HG02642 (cell line): Measurements from ENCODE around the gene TBX4.

Experiments
- ATAC-seq: cut with Tn5 transposase; IDR thresholded peaks from one replicate; pipeline ENCODE4 v1.9.1; 2021; ENCODE audit warnings: mild to moderate bottlenecking; ENCODE audit not compliant: unreplicated experiment, poor library complexity

Gene TBX4

DNA sequence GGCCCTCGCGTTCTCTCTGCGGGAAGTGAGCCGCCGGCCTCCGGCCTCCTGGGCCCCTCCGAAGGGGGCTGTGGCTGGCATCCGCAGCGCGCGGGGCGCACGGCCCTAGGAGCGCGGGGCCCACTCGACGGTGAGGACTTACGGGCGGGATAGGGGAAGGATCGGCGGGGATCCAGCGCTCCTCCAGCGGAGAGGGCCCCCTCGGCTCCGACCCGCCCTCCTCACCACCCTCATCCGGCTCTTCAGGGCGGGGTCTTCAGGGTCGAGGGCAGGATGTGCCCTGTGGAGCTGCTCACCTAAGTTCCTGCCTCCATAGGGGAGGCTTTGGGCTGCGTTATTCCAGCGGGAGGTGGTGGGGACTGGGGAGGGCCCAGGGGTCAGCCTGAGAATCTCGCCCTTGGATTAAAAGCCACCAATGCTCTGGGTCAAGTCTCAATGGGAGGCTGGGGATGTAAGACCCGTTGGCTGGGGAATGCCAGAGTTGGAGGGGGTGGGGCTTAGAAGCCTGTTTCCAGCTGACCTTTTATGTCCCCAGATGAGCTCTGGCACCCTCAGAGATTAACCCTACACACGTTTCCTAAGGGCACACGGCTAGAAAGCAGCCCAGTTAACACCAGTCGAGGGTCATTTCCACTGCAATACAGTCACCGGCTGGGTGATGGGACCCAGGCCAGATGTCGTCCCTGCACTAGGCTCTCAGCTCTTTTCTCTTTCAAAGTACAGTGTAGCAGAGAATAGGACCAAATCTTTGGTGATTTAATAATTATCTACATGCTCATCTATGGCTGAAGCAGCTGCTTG lies 39.2 kb upstream of the TBX4 start:
- no peak for ATAC-seq

- no peak for ATAC-seq
Observed at GRCh38 chr17:61413661-61414126, 38.5 kb upstream of the TBX4 start.

- ATAC-seq = no peak
Observed at GRCh38 chr17:61414141-61414935, 37.9 kb upstream of the TBX4 start.

DNA sequence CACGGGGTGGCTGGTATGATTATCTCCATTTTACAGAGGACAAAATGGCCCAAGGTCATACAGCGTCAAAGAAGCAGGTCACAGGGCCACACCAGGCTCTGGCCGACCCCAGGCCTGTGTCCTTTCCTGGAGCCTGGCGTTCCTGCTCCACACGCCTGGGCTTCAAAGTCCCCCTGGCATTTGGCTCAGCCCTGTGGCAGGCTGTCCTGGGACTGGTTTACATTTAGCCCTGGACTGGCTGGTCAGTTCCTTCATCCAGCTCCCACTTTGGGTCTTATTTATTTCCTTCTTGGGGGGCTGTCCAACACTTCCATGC lies 37.3 kb upstream of the TBX4 start:
- ATAC-seq = no peak

DNA sequence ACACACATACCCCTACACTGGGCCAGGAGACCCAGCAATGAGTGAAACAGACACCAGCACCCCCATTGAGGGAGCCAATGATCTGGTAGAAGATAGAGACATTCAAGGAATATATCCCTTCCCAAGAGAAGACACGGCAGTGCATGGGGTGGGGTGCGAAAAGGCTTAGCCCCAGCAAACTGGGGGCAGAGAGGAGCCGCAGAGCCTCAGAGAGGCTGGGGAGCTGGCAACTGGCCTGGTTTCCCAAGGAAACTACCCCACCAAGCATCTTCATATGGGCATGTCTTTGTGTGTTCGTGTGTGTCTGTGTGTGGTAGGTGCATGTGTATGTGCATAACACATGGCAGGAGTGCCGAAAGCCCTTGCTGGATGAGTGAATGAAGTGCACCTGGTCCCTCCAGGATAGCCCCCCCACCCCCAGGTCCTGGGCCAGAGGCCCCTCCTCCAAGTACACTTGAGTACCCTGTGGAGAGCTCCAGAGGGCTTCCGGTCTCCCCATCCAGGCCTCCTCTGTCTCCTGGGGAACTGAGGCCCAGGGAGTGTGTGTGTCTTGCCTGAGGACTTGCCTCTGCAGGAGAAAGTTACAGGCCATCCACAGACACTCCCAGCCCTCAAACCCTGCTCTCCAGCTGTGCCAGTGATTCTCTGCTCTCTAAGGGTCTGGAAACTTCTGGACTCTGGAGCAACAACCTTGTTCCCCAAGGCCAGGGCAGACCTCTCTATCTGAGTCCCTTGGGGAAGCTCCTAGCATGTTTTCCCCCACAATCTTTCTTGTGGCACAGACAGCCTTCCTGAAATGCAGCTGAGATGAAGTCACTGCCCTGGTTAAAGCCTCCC lies 36.6 kb upstream of the TBX4 start:
- no peak for ATAC-seq

- no peak for ATAC-seq
Observed at GRCh38 chr17:61416211-61416539, 36.0 kb upstream of the TBX4 start.

- ATAC-seq = no peak
Observed at GRCh38 chr17:61416540-61417363, 35.5 kb upstream of the TBX4 start.

DNA sequence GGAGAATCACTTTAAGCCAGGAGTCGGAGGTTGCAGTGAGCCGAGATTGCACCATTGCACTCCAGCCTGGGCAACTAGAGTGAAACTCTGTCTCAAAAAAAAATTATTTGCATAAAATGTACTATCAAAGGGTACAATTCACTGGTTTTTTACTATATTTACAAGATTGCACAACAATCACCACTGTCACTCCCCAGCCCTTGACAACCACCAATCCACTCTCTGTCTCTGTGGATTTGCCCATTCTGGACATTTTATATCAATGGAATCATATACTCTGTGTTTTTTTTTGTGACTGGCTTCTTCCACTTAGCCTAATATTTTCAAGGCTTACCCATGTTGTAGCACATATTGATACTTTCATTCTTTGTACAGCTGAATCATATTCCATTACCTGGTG lies 33.8 kb upstream of the TBX4 start:
- no peak for ATAC-seq

- no peak for ATAC-seq
Observed at GRCh38 chr17:61419496-61420046, 32.7 kb upstream of the TBX4 start.

DNA sequence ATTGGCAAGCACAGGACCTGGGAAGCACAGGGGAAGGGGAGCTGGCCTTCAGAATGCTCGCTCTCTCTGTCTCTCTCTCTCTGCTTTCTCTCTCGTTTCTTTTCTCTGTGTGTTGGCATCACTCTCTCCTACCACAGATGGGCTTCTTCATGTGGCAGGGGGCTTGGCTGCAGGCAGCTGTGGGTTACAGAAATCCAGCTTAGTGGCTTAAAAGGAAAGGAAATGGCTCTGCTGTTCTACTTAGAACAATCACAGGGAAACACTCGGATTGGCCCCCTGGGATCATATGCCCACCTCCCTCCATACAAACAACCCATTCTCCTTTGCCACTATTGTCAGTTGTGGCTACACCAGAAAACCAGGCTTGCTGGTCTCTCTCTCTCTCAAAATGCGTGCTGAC lies 32.2 kb upstream of the TBX4 start:
- no peak for ATAC-seq

DNA sequence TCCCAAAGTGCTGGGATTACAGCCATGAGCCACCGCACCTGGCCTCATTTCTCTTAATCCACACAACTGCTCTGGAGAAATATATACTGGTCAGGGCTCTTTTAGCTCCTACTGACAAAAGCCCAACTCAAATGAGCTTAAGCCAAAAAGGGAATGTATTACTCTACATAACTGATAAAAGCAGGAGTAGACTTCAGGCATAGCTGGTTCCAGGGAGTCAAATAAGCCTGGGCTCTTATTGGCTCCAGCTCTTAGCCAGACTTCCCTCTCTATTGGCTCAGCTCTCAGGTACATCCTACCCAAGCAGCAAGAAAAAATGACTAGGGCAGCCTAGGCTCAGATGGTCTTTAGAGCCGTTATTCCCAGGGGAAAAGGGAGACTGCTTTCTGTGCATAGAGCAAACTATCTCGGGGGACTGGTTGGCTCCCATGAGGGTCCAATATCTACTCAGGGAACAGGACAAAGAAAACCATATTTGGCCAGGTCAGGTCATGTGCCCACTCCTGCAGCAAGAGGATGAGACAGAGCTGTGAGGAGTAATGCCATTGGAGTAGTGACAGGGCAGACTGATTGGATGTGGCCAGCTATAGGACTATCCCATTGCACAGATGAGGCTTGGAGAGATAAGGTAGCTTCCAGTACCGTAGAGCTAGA lies 31.4 kb upstream of the TBX4 start:
- ATAC-seq = no peak

DNA sequence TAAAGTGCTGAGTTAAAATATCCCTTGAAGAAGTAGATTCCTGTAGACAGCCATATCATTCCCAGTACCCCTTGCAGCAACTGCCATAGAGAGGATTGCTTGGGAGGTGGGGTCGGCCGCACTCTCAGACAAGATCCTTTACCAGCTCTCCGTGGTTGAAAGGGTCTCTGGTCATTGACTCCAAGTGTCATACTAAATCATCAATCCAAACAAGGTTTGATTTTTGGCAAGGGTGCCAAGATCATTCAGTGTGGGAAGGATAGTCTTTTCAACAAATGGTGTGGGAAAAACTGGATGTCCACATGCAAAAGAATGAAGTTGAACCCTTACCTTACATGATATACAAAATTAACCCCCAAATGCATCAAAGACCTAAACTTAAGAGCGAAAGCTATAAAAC lies 30.8 kb upstream of the TBX4 start:
- no peak for ATAC-seq

GRCh38 chr17:61422116-61422799 lies 30.0 kb upstream of the TBX4 start:
- no peak for ATAC-seq

GRCh38 chr17:61422869-61423268 lies 29.4 kb upstream of the TBX4 start:
- no peak for ATAC-seq

- ATAC-seq = no peak
Observed at GRCh38 chr17:61423967-61424649, 28.1 kb upstream of the TBX4 start.

GRCh38 chr17:61425682-61426481 lies 26.3 kb upstream of the TBX4 start:
- ATAC-seq = no peak

- no peak for ATAC-seq
Observed at GRCh38 chr17:61426482-61427304, 25.5 kb upstream of the TBX4 start.
